HG03439 (cell line): ENCODE measurements around the gene SYNM.
"Not testable (repeated sequence)": the region's sequence is repeated elsewhere in the genome, so short reads cannot be mapped to it uniquely, and the experiment has no call there.

Experiments used
- ATAC-seq: cut with Tn5 transposase; IDR thresholded peaks from one replicate; pipeline ENCODE4 v1.9.1; 2021; ENCODE audit warnings: mild to moderate bottlenecking, moderate library complexity; ENCODE audit not compliant: unreplicated experiment

The SYNM gene, protein sequence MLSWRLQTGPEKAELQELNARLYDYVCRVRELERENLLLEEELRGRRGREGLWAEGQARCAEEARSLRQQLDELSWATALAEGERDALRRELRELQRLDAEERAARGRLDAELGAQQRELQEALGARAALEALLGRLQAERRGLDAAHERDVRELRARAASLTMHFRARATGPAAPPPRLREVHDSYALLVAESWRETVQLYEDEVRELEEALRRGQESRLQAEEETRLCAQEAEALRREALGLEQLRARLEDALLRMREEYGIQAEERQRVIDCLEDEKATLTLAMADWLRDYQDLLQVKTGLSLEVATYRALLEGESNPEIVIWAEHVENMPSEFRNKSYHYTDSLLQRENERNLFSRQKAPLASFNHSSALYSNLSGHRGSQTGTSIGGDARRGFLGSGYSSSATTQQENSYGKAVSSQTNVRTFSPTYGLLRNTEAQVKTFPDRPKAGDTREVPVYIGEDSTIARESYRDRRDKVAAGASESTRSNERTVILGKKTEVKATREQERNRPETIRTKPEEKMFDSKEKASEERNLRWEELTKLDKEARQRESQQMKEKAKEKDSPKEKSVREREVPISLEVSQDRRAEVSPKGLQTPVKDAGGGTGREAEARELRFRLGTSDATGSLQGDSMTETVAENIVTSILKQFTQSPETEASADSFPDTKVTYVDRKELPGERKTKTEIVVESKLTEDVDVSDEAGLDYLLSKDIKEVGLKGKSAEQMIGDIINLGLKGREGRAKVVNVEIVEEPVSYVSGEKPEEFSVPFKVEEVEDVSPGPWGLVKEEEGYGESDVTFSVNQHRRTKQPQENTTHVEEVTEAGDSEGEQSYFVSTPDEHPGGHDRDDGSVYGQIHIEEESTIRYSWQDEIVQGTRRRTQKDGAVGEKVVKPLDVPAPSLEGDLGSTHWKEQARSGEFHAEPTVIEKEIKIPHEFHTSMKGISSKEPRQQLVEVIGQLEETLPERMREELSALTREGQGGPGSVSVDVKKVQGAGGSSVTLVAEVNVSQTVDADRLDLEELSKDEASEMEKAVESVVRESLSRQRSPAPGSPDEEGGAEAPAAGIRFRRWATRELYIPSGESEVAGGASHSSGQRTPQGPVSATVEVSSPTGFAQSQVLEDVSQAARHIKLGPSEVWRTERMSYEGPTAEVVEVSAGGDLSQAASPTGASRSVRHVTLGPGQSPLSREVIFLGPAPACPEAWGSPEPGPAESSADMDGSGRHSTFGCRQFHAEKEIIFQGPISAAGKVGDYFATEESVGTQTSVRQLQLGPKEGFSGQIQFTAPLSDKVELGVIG (N-terminal part only)

DNA sequence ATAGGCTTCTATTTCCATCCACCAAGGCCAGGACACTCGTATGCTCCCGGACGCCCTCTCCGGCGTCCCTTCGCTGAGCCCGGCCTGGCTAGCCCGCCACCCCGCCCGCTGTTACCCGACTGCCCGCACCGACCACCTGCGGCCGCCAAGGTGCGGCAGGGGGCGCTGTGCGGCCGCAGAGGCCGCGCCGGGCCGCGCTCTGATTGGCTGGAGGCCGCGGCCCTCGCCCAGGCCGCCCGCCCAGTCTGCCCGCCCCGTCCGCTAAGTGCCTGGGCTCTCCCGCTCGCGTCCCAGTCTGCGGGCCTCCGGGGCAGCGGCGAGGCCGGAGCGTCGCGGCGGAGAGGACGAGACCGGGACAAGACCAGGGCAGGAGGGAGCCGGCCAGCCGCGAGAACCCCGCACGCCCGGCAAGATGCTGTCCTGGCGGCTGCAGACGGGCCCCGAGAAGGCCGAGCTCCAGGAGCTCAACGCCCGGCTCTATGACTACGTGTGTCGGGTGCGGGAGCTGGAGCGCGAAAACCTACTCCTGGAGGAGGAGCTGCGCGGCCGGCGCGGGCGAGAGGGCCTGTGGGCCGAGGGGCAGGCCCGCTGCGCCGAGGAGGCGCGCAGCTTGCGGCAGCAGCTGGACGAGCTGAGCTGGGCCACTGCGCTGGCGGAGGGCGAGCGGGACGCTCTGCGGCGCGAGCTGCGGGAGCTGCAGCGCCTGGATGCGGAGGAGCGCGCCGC lies at the start of gene SYNM:
Gene SYNM (plus strand): TSS at position 293 of the 726 bp plus-strand sequence. CDS start 120 bp downstream, at position 413.
- ATAC-seq = peak; percentile 52

GRCh38 chr15:99055555-99056134 lies 49.2 kb upstream of the SYNM start:
- no peak for ATAC-seq

- no peak for ATAC-seq
Observed at GRCh38 chr15:99057020-99057419, 47.9 kb upstream of the SYNM start.

GRCh38 chr15:99057697-99058420 lies 47.0 kb upstream of the SYNM start:
- no peak for ATAC-seq

- ATAC-seq = no peak
Observed at GRCh38 chr15:99058421-99058870, 46.4 kb upstream of the SYNM start.

GRCh38 chr15:99059010-99059981 lies 45.6 kb upstream of the SYNM start:
- no peak for ATAC-seq

- ATAC-seq = not testable (repeated sequence)
Observed at GRCh38 chr15:99060186-99060585, 44.7 kb upstream of the SYNM start.

DNA sequence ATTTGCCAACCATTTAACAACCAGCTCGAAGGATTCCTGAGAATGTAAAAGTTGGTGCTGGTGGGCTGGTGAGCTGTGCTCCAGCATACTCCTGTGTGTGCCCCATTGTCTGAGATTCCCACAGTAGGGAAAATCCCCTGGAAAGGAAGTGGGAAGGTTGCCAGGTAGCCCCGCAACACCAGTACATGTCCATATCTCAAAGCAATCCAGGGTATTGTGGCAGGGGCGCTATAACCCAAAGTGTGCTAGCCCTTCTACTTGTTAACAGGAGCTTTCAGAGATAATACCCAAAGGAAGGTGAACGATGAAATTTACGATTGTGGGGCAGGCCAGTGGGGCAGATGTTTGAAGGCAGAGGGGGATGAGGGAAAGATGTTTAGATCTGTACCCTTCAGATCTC lies 42.7 kb upstream of the SYNM start:
- no peak for ATAC-seq

DNA sequence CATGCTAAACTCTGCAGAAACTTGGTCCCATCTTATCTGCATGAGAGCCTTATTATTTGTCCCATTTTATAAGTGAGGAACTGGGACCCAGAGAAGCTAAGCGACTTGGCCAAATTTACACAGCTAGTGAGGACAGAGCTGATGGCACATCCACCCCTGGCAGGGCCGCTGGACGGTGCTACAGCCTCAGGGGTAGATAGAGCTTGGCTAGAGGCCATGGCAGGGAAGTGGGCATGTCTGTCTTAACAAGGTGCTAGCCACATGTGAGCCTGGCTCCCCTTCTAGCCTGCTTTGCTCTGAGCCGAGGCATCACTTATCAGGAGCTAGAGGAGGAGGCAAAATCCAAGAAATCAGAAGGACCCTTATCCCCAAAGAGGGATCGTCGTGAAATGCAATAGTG lies 36.7 kb upstream of the SYNM start:
- no peak for ATAC-seq

DNA sequence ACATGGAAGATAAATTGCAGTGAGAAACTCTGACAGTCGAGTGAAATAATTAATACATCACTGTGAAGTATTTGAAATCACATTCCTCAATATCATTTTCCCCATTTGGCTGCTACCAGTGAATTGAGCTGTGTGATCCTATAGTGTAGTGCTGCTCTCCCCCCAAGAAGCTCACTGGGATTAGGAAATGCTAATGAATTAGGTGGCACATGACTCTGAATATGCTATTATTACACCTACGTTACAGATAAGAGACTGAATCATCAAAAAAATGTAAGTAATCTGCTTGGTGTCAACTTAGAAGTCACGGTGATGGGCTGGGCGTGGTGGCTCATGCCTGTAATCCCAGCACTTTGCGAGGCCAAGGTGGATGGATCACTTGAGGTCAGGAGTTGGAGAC lies 34.7 kb upstream of the SYNM start:
- ATAC-seq = no peak

DNA sequence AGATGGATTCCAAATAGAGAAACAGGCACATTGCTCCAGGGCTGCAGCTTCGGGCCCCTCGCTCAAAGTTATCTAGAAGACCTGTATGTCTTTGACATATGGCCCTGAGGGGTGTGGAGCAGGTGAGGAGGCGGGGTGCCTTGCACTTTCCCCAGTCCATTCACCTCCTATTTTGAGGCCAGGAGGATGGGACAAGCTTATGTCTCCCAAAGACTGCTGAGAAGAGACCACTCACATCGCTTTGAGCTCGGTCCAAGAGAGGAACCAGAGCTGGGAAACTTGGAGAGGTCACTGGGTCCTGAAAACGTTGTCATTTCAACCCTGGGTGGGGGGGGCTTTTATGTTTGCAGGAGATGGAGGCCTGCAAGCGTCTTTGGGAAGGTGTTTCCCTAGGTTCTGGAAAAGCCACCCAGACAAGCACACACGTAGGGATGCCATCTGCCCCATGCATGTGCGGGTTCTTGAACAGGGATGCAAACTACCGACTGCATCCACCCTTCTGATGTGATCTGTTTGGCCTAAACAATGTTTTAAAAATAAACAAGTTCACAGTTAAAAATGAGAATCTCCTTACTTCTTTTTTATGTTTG lies 33.7 kb upstream of the SYNM start:
- no peak for ATAC-seq

DNA sequence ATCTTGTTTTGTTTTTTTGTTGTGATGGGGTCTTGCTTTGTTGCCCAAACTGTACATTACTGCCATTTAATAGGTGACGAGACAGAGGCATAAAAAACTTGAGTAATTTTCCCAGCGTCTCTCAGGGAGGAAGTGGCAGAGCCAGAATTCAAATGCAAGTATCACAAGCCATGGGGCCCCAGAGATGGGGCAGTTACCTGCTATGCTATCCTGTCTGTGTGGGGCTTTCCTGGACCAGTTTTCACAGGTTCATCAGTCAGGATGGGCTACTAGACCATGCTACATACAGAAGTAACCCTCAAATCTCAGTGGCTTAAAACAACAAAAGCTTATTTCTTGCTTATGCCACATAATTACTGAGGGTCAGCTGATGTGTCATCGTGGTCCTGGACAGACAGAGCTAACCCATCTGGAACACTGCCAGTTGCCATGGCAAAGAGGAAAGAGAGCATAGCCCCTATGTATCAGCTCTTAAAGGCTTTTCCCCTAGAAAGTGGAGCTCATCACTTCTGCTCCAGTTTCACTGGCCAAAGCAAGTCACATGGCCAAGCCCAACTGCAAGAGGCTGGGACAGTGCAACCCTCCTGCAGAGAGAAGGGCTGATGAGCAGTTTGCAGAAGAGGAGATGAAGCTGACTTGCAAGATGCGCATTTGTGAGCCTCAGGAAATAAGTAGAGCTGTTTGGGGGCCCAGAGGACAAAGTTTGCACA lies 31.7 kb upstream of the SYNM start:
- no peak for ATAC-seq

DNA sequence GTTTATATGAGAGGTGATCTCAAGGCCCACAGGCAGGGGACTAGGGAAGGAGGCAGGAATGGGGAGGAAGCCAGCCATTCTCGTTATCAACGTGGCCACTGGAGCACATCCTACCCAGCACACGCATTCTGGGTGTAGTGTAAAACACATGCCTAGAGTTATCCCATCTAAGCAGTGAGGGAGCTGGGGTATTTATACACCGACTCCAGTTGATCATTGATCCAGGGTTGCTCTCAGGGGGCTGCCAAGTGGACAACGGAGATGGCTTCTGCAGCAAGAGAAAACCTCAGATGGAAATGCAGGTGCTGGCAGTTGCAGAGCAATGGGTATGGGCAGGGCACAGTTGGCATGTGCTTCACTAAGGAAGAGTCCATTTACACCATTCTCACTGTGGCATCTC lies 30.4 kb upstream of the SYNM start:
- no peak for ATAC-seq

- ATAC-seq = not testable (repeated sequence)
Observed at GRCh38 chr15:99075059-99075652, 29.7 kb upstream of the SYNM start.

- ATAC-seq = no peak
Observed at GRCh38 chr15:99076109-99076508, 28.8 kb upstream of the SYNM start.

DNA sequence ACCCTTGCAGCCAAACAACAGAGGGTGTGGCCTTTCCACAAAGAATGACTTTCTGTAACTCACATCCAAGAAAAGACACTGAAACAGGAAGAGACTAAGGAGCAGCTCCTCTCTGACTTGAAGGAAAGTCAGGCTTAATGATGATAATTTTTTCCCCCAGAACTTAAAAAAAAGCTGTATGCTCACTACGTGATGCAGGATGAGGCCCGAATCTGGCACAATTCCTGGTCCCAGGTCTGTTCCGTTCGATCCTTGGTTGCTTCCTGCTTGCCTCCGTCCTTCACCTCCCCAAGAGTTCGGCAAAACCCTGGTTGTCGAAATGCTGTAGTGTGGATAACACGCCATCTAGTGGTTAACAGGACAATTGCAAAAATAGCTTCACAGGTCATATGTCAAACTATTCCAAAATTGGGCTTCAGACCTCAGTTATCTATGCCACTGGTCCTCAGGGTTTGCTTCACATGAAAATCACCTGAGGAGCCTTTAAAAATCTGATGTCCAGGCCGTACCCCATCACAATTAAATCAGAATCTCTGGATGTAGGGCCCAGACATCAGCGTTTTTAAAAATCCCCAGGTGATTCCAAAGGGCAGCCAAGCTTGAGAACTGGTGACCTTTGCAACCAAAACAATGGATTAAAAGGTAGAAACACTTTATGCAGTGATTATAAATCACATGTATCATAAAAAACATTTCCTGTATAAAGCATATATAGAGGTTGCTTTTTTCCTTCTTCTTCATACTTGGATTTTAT lies 28.1 kb upstream of the SYNM start:
- ATAC-seq = peak; percentile 80
